Measurements from ENCODE around the gene COX6A1. TPM values are rescaled to one million over a fixed set of nuclear protein-coding genes. Genes with fewer than 3 reads are reported as not detected.

The COX6A1 gene
- total RNA-seq, 1 experiment from 2014 or later = 464 TPM

- intact Hi-C loops (cut with micrococcal nuclease) = no loop called here
- Histone ChIP-seq H3K9me2 (ENCODE audit: insufficient read depth) (no peaks in the 10 kb centered on the region), H3K4me2 (ENCODE audit: low read length) (no peak overlapping the region), H4K20me1 (ENCODE audit: insufficient read depth) (no peaks in the 10 kb centered on the region), H2AFZ (ENCODE audit: low read depth, low read length, poor library complexity, severe bottlenecking) (no peak overlapping the region), H3K4me3 (replicated peaks in 1 of 2; ENCODE audit: low read depth in 1 of 2, low read length in 2 of 2) (no peak overlapping the region), H3K9me3 (ENCODE audit: control insufficient read depth in 1 of 2, insufficient read depth in 1 of 2, low read depth in 1 of 2, low read length in 2 of 2) (no peaks in the 10 kb centered on the region), H3K36me3 (ENCODE audit: control insufficient read depth in 1 of 2, insufficient read depth in 2 of 2, low read length in 2 of 2) (no peaks in the 10 kb centered on the region), H3K9ac (ENCODE audit: low read length) (no peak overlapping the region), H3K79me2 (ENCODE audit: insufficient read depth, low read length) (no peaks in the 10 kb centered on the region), H3K27me3 (ENCODE audit: insufficient read depth, low read length) (no peaks in the 10 kb centered on the region), H3K4me1 (ENCODE audit: control insufficient read depth in 1 of 2, insufficient read depth in 2 of 2, low read length in 2 of 2) (no peaks in the 10 kb centered on the region), H3K27ac (ENCODE audit: low read depth, low read length) (no peak overlapping the region)
- ChIA-PET POLR2A (no interaction called here), RAD21 (ENCODE audit: low non-redundant PET in 1 of 2, low total read pairs in 2 of 2, uncharacterized antibody in 2 of 2, unreplicated experiment in 2 of 2) (no interaction called here), CTCF (no interaction called here)
- no TSS peak for BruUV-seq (replicated peaks)
- TF ChIP-seq SRF (IDR thresholded peaks at IDR 0.05; ENCODE audit: low read depth) = no peak
- TF ChIP-seq ELF1 (IDR thresholded peaks at IDR 0.05; ENCODE audit: borderline replicate concordance, low read depth) = no peak
- TF ChIP-seq REST (IDR thresholded peaks at IDR 0.05; ENCODE audit: low read depth) = no peak
- TF ChIP-seq SIN3A (IDR thresholded peaks at IDR 0.05; ENCODE audit: low read depth) = no peak
- TF ChIP-seq MAX (IDR thresholded peaks at IDR 0.05) = no peak
- no peak for TF ChIP-seq ATF3 (IDR thresholded peaks at IDR 0.05)
- TF ChIP-seq TCF7L2 (IDR thresholded peaks at IDR 0.05; ENCODE audit: borderline replicate concordance, extremely low read depth, insufficient read depth, insufficient read length) = no peak
- no peak for TF ChIP-seq EZH2 (IDR thresholded peaks at IDR 0.05)
- no peak for TF ChIP-seq FOSL1 (IDR thresholded peaks at IDR 0.05; ENCODE audit: low read depth)
- TF ChIP-seq CEBPB (IDR thresholded peaks at IDR 0.05; ENCODE audit: low read depth) = no peak
- TF ChIP-seq EZH2phosphoT487 (IDR thresholded peaks at IDR 0.05; ENCODE audit: borderline replicate concordance) = no peak
- TF ChIP-seq JUND (IDR thresholded peaks at IDR 0.05) = no peak
- no peak for TF ChIP-seq ZBTB33 (IDR thresholded peaks at IDR 0.05; ENCODE audit: extremely low read depth, insufficient replicate concordance, low read length)
- TF ChIP-seq POLR2A (IDR thresholded peaks at IDR 0.05; ENCODE audit: borderline replicate concordance, extremely low read depth, insufficient read depth, insufficient read length) = no peak
- no peak for TF ChIP-seq YY1 (IDR thresholded peaks at IDR 0.05; ENCODE audit: extremely low read depth, insufficient replicate concordance, low read depth, low read length)
- no peak for TF ChIP-seq RAD21 (IDR thresholded peaks at IDR 0.05; ENCODE audit: low read depth)
- no peak for TF ChIP-seq CBX3 (IDR thresholded peaks at IDR 0.05; ENCODE audit: low read depth)
- ATAC-seq (no peak), DNase-seq (ENCODE audit: low read depth, low spot score) (no peak)
These were observed 21.3 kb upstream of the COX6A1 start for GRCh38 chr12:120416490-120417216.

All from HCT116 (cell line).